ENCODE results near the gene MLLT6. TPM values are rescaled to one million over a fixed set of nuclear protein-coding genes. Genes with fewer than 3 reads are reported as not detected.
A peak's percentile ranks its signal among the peaks of the same experiment; 100 is the strongest.

Gene MLLT6
- total RNA-seq, 1 donor from 2014 or later, result 192 TPM

GRCh38 chr17:38676706-38677504 is 28.2 kb upstream of the MLLT6 start:
- intact Hi-C loops (cut with micrococcal nuclease), result loop anchor here (1.0 to 10.0 kb wide), 6 partner anchors 24 to 478 kb away; partner anchors contain the start of genes CISD3, PLXDC1 and PSMB3

GRCh38 chr17:38677819-38678218 is 27.3 kb upstream of the MLLT6 start:
- H3K4me3 Mint-ChIP-seq, result no peak overlapping the region
- ChIA-PET POLR2A (interaction anchor here (0.8 to 2.2 kb wide), 5 partner anchors 23 to 74 kb away, joined by 3 to 9 read pairs (median 3); partner anchors contain the start of genes MLLT6 and PSMB3), CTCF (interaction anchor here (1.2 to 7.2 kb wide), 6 partner anchors 8 to 58 kb away, joined by 3 to 135 read pairs (median 15); partner anchors contain the start of gene CISD3)
- TF ChIP-seq CTCF (IDR thresholded peaks at IDR 0.05), result no peak
- ATAC-seq (ENCODE audit: low read depth) (no peak), DNase-seq (no peak)
- peaks cover 15% of the 10 kb centered on the region for H3K27me3 Mint-ChIP-seq
- no peak overlapping the region for H3K27ac Mint-ChIP-seq
- H3K36me3 Mint-ChIP-seq (ENCODE audit: low read depth), result no peaks in the 10 kb centered on the region
- peaks cover 21% of the 10 kb centered on the region for H3K4me1 Mint-ChIP-seq
- intact Hi-C loops (cut with micrococcal nuclease), result loop anchor here (1.0 to 10.0 kb wide), 6 partner anchors 23 to 477 kb away; partner anchors contain the start of genes CISD3, PLXDC1 and PSMB3
- no peaks in the 10 kb centered on the region for H3K9me3 Mint-ChIP-seq

More at GRCh38 chr17:38676706-38677504, 28.2 kb upstream of the MLLT6 start:
- Mint-ChIP-seq H3K4me1 (peaks cover 27% of the 10 kb centered on the region), H3K27ac (no peak overlapping the region), H3K9me3 (no peaks in the 10 kb centered on the region), H3K4me3 (no peak overlapping the region), H3K36me3 (ENCODE audit: low read depth) (no peaks in the 10 kb centered on the region), H3K27me3 (peaks cover 21% of the 10 kb centered on the region)
- CTCF ChIA-PET, result interaction anchor here (0.7 to 7.2 kb wide), 14 partner anchors 7 to 119 kb away, joined by 3 to 135 read pairs (median 4); partner anchors contain the start of genes CISD3, MLLT6 and PSMB3
- TF ChIP-seq CTCF (IDR thresholded peaks at IDR 0.05), result peak; percentile 80
- POLR2A ChIA-PET, result interaction anchor here (0.6 to 2.2 kb wide), 7 partner anchors 24 to 75 kb away, joined by 3 to 9 read pairs (median 6); partner anchors contain the start of genes MLLT6 and PSMB3
- ATAC-seq (ENCODE audit: low read depth) (peak; percentile 64), DNase-seq (peak; percentile 68)

GRCh38 chr17:38681096-38681495 is 24.0 kb upstream of the MLLT6 start:
- Mint-ChIP-seq H3K27ac (no peak overlapping the region), H3K27me3 (peaks cover 9% of the 10 kb centered on the region), H3K4me3 (no peak overlapping the region), H3K36me3 (ENCODE audit: low read depth) (no peaks in the 10 kb centered on the region), H3K9me3 (no peaks in the 10 kb centered on the region), H3K4me1 (peaks cover 7% of the 10 kb centered on the region)
- ATAC-seq (ENCODE audit: low read depth) (no peak), DNase-seq (no peak)
- POLR2A ChIA-PET, result interaction anchor here (0.7 to 0.9 kb wide), 3 partner anchors 54 to 518 kb away, joined by 3 read pairs; no protein-coding TSS in a partner anchor
- CTCF ChIA-PET, result interaction anchor here (0.6 to 7.2 kb wide), 4 partner anchors 18 to 55 kb away, joined by 3 to 135 read pairs (median 6); no protein-coding TSS in a partner anchor
- no peak for TF ChIP-seq CTCF (IDR thresholded peaks at IDR 0.05)
- intact Hi-C loops (cut with micrococcal nuclease), result no loop called here

- Mint-ChIP-seq H3K27ac (no peak overlapping the region), H3K4me3 (no peak overlapping the region), H3K9me3 (no peaks in the 10 kb centered on the region), H3K36me3 (ENCODE audit: low read depth) (no peaks in the 10 kb centered on the region), H3K4me1 (no peaks in the 10 kb centered on the region), H3K27me3 (peaks cover 6% of the 10 kb centered on the region)
- ATAC-seq (ENCODE audit: low read depth) (no peak), DNase-seq (no peak)
- POLR2A ChIA-PET, result no interaction called here
- TF ChIP-seq CTCF (IDR thresholded peaks at IDR 0.05), result no peak
- intact Hi-C loops (cut with micrococcal nuclease), result no loop called here
- CTCF ChIA-PET, result no interaction called here
Observed at GRCh38 chr17:38685491-38685890, 19.6 kb upstream of the MLLT6 start.

GRCh38 chr17:38687286-38687685 is 17.8 kb upstream of the MLLT6 start:
- no peak for TF ChIP-seq CTCF (IDR thresholded peaks at IDR 0.05)
- ATAC-seq (ENCODE audit: low read depth) (no peak), DNase-seq (no peak)
- intact Hi-C loops (cut with micrococcal nuclease), result no loop called here
- Mint-ChIP-seq H3K27me3 (peaks cover 6% of the 10 kb centered on the region), H3K4me3 (no peak overlapping the region), H3K27ac (no peak overlapping the region), H3K36me3 (ENCODE audit: low read depth) (no peaks in the 10 kb centered on the region), H3K9me3 (no peaks in the 10 kb centered on the region), H3K4me1 (no peaks in the 10 kb centered on the region)
- CTCF ChIA-PET, result interaction anchor here (1.6 kb wide), 1 partner anchor 20 kb away, joined by 5 read pairs; no protein-coding TSS in a partner anchor
- POLR2A ChIA-PET, result no interaction called here

All from activated B cell treated with CpG ODN at 0.5 μM for 24 hours (primary cell).